DND-41 (cell line): Measurements from ENCODE around the gene CASTOR1.

Experiments
- CTCF ChIP-seq: IDR thresholded peaks from 2 replicates; pipeline ENCODE4 v1.5.1; 2012; ENCODE audit warnings: borderline replicate concordance, low read length, moderate library complexity, mild to moderate bottlenecking; ENCODE audit not compliant: poor library complexity, severe bottlenecking; ENCODE audit errors: extremely low read depth
- EZH2 ChIP-seq: IDR thresholded peaks from 3 replicates; pipeline ENCODE4 v1.6.1; 2012; ENCODE audit warnings: borderline replicate concordance, low read depth, mild to moderate bottlenecking, moderate library complexity, low read length, inconsistent platforms; ENCODE audit not compliant: severe bottlenecking

- TF ChIP-seq CTCF (no peak), EZH2 (no peak)
Measured at GRCh38 chr22:30324014-30324730, 34.9 kb upstream of the CASTOR1 start.
